ENCODE measurements around the gene MIA2. TPM values are rescaled to one million over a fixed set of nuclear protein-coding genes. Genes with fewer than 3 reads are reported as not detected.
"Not testable (repeated sequence)": the region's sequence is repeated elsewhere in the genome, so short reads cannot be mapped to it uniquely, and the experiment has no call there.

Gene MIA2
- polyA plus RNA-seq, 1 donor: 16.3 TPM

DNA sequence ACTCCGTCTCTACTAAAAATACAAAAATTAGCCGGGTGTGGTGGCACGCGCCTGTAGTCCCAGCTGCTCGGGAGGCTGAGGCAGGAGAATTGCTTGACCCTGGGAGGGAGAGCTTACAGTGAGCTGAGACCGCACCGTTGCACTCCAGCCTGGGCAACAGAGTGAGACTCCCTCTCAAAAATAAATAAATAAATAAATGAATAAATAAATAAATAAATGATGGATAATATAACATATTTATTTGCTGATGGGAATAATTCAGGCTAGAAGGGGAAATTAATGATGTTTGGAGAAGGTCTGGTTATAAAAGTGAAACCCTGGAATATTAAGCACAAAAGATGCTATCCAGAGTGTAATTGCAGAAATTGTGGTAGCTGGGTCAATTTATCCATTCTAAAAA lies 107.4 kb downstream of the MIA2 start:
- DNase-seq: not testable (repeated sequence)

DNA sequence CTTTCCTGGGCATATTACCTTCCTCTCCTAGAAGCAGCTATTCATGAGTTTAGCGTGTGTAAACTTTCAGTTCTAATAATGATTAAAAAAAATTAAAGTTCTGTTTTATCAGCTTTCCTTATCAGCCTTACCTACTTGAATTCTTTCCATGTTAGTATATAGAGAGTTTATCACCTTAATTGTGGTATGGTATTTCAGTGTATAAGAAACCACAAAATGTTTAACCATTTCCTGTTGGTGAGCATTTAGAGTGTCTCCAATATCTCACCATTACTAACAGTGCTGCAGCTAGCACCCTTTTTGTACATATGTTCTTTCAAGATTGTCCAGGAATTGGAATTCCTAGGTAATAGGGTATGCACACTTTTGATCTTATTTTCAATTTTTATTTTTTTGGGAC lies 109.1 kb downstream of the MIA2 start:
- no peak for DNase-seq

GRCh38 chr14:39343614-39344013 lies 109.9 kb downstream of the MIA2 start:
- DNase-seq: no peak

GRCh38 chr14:39350866-39351265 lies 117.2 kb downstream of the MIA2 start:
- no peak for DNase-seq

- no peak for DNase-seq
These were observed 118.0 kb downstream of the MIA2 start for GRCh38 chr14:39351708-39352107.

DNA sequence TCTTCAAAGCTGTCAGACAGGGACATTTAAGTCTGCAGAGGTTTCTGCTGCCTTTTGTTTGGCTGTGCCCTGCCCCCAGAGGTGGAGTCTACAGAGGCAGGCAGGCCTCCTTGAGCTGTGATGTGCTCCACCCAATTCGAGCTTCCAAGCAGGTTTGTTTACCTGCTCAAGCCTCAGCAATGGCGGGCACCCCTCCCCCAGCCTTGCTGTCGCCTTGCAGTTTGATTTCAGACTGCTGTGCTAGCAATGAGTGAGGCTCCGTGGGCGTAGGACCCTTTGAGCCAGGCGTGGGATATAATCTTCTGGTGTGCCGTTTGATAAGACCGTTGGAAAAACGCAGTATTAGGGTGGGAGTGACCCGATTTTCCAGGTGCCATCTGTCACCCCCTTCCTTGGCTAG lies 125.4 kb downstream of the MIA2 start:
- not testable (repeated sequence) for DNase-seq

DNA sequence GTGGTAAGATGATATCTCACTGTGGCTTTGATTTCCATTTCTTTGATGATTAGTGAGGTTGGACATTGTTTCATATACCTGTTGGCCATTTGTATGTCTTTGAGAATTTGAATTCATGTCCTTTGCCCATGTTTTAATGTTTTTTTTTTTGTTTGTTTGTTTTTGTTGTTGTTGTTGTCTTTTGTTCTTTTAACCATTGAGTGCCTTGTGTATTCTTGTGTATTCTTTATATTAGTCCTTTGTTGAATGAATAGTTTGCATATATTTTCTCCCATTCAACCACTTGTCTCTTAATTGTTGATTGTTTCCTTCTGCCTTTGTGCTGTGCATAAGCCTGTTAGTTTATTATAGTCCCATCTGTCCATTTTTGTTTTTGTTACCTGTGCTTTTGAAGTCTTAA lies 126.6 kb downstream of the MIA2 start:
- DNase-seq: no peak

GRCh38 chr14:39361556-39361955 lies 127.8 kb downstream of the MIA2 start:
- not testable (repeated sequence) for DNase-seq

- DNase-seq: no peak
These were observed 130.8 kb downstream of the MIA2 start for GRCh38 chr14:39364509-39364908.

- DNase-seq: no peak
These were observed 131.6 kb downstream of the MIA2 start for GRCh38 chr14:39365354-39365753.

DNA sequence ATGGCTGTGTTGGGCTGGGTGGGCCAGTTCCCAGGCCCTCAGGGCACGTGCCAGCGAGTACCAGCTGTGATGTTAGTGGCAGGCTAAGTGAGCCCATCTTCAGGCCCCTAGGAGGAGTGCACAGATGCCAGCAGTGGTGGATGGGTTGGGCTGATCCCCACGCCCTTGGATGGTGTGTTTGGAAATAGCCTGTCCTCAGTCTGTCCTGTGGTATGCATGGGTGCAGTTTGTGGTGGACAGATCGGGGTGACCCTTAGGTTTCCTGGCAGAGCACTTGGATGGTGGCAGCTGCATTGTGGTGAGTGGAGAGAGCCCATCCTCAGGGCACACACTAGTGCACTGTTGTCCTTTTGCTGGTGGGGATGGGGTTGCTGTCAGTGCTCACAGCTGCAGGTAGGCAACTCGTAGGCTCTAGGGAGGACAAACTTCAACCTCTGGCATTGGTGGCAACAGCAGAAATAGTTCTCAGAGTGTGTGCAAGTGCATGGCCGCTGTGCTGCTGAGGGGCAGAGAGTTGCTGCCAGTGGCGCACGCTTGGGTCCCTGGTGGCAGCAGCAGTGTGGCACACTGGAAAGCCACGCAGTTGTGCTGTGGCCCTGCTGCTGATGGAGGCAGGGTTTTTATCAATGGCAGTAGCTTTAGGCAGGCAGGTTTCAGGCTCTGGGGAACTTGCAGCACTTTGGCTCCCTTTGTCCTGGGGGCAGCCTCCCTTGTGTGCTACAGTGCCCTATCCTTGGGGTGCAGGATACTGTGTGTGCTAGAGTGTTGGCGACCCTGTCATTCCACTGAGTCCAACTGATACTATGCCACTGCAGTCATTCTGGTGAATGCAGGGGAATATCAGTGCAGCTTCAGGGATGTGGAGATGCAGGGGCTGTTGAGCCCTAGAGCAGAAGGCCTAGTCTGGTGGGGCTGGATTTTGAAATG lies 133.0 kb downstream of the MIA2 start:
- no peak for DNase-seq

DNA sequence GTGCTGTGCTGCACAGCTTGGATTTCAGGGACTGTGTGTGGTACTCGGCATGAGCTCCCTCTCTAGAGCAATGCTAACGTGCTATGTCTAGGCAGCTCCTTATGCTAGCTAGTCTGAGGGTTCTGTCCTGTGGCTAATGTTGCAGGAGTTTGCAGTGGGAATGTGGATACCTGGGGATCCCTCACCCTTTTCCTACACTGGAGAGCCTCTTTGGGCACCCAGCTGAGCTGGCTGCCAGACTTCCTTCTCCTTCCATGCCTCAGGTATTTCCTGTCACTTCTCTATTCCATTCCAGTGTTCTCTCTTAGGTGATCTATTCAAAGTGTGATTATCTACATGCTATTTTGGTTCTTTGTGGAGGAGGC lies 133.7 kb downstream of the MIA2 start:
- DNase-seq: no peak

DNA sequence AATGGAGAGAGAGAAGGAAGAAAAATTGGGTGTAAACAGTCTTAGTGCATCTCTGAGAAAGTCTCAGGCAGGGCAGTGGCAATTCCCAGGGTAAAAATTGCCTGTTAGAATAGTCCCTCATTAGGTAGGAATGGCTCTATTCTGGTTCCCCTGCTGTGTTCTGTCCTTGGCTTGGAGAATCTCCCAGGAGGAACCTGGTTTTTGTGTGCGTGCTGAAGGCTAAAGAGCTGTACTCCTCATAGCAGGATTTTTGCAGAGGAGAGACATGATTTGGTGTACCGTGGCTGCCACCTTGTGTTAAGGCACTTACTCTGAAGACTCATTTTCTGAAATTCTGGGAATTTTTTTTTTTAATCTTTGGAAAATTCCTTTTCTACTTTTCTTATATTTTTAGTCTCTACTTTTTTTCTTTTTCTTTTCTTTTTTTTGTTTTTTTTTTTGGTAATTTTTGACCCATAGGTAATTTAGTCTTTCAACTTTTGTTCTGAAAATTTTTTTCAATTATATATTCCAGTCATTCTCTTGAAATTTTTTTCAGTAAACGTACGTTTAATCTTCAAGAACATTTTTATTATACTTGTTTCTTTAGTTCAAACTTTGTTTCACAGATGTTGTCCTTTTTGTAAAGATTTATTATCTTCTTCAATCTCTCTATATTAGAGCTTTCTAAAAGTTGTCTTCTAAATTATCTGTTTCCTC lies 134.7 kb downstream of the MIA2 start:
- DNase-seq: peak; percentile 48

- DNase-seq: no peak
These were observed 135.3 kb downstream of the MIA2 start for GRCh38 chr14:39369029-39369428.

GRCh38 chr14:39370415-39370814 lies 136.7 kb downstream of the MIA2 start:
- DNase-seq: no peak

GRCh38 chr14:39372656-39373055 lies 138.9 kb downstream of the MIA2 start:
- no peak for DNase-seq

DNA sequence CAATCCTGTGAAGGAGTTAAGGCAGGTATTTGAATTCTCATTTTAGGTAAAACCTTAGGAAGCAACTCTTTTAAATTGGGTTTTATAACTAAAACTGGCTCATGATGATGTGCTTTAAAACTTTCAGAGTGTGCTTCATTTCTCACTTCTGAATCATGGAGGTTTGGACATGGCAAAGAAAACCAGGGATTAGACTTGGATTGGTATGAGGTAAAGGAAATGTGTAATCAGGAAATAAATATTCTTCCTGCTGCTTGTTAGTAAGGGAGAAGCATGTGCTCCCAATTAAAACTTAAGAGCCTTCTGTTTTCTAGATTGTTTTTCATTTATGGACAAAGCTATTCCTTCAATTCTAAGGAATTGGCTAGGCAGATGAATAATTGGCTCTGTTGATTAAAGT lies 141.1 kb downstream of the MIA2 start:
- DNase-seq: no peak

DNA sequence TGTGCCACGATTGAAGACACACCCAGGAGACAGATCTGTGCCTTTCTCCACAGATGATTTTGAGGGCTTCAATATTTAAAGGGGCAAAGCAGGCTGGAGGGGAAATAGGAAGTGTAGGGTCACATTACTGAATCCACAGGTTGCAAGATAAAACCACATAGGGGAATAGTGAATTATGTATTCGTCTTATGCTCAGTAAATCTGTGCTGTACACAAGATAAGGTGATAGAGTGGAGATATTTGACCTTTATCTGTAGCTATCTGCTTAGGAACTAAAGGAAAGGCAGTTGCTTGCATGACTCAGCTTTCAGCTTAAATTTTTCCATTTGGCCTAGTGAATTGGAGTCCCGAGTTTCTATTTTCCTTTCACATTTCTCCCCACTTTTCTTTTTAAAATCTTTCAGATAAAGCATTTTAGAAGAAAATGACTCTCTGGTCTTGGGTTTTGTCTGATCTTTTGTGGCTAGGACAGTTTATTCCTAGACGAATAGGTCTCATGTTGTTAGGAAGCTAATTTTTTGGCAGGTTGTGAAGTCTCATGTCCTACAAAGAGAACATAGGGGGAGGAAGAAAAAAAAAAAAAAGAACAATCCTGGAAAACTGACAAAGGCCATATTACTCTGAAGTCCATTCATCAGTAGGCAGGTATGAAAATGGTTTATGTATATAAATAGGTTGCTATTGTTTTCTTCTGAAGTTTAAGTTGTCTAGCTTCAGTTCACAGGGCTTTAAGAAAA lies 143.1 kb downstream of the MIA2 start:
- DNase-seq: no peak

GRCh38 chr14:39381366-39381765 lies 147.7 kb downstream of the MIA2 start:
- DNase-seq: no peak

DNA sequence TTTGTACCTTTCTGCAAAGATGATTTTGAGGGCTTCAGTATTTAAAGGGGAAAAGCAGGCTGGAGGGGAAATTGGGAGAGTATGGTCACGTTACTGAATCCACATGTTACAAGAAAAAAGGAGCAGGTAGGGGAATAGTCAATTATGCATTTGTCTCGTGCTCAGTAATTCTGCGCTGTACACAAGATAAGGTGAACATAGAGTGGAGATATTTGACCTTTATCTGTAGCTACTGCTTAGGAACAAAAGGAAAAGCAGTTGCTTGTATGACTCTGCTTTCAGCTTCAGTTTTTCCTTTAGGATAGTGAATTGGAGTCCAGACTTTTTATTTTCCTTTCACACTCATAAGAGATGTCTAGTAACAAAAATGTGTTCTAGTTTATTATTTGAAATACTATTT lies 148.7 kb downstream of the MIA2 start:
- DNase-seq: no peak

GRCh38 chr14:39383026-39383660 lies 149.4 kb downstream of the MIA2 start:
- no peak for DNase-seq

GRCh38 chr14:39383741-39384140 lies 150.0 kb downstream of the MIA2 start:
- no peak for DNase-seq

DNA sequence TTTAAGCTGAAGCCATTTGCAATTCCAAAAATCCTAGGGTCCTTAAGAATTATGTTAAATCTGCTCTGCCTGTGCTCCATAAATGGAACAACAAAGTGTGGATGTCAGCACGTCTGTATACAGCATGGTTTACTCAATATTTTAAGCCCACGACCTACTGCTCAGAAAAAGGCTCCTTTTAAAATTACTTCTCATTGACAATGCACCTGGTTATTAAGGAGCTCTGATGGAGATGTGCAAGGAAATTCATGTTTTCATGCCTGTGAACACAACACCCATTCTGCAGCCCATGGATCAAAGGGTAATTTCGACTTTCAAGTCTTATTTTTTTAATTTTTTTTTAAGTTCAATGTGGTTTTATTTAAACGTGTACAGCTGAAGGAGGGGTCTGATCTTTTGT lies 150.5 kb downstream of the MIA2 start:
- no peak for DNase-seq
